RWPE1 (cell line): ENCODE measurements around the gene ATG7.
A peak's percentile ranks its signal among the peaks of the same experiment; 100 is the strongest.

Experiments used
- CTCF ChIA-PET: fragments of 350-600 bp; sonication (Branson Sonifier 250); formaldehyde crosslinking; extraction: SDS; loops from one replicate; lab custom pipeline; 2021; lab: Yijun Ruan, JAX
- POLR2A ChIA-PET: fragments of 400-600 bp; formaldehyde crosslinking; extraction: SDS; loops from one replicate; lab custom pipeline; 2020; ENCODE audit warnings: antibody characterized with exemption; ENCODE audit not compliant: low non-redundant PET; lab: Yijun Ruan, JAX
- DNase-seq: peaks from one replicate; pipeline ENCODE4 v3.0.0; 2012; ENCODE audit warnings: low spot score
- H3K27ac ChIP-seq: fragments of 450-650 bp; 2 replicates; pipeline ENCODE4 v1.5.1; 2017
- TF ChIP-seq, protein P1 (sequence below): fragments of 450-650 bp; conservative IDR thresholded peaks from 2 replicates; pipeline ENCODE4 v1.5.1; 2017; ENCODE audit warnings: low read depth, mild to moderate bottlenecking

The ATG7 gene

DNA sequence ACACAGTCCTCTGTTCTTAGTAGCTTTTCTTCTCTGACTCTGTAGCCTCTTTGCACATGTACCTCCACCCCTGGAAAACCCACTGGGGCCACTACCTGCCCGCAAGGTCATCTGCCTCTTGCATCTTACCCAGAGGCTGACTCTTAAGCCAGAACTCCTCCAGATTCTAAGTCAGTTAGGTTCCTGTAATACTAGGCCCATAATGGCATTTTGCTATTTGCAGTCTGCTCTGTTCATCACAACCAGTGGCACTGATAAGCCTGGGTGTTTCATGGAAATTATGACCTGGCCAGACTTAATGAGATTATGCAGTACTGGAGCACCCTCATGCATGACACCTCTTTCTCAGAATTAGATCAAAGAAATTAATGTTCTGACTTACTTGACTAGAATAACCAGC is 31.7 kb upstream of the ATG7 start:
- CTCF ChIA-PET = interaction anchor here (0.5 kb wide), 1 partner anchor 301 kb away, joined by 3 read pairs; no protein-coding TSS in a partner anchor
- no peak for DNase-seq
- POLR2A ChIA-PET = no interaction called here
- no peak overlapping the region; the same call in 1 of the 2 replicates for H3K27ac ChIP-seq
- TF ChIP-seq, protein P1, sequence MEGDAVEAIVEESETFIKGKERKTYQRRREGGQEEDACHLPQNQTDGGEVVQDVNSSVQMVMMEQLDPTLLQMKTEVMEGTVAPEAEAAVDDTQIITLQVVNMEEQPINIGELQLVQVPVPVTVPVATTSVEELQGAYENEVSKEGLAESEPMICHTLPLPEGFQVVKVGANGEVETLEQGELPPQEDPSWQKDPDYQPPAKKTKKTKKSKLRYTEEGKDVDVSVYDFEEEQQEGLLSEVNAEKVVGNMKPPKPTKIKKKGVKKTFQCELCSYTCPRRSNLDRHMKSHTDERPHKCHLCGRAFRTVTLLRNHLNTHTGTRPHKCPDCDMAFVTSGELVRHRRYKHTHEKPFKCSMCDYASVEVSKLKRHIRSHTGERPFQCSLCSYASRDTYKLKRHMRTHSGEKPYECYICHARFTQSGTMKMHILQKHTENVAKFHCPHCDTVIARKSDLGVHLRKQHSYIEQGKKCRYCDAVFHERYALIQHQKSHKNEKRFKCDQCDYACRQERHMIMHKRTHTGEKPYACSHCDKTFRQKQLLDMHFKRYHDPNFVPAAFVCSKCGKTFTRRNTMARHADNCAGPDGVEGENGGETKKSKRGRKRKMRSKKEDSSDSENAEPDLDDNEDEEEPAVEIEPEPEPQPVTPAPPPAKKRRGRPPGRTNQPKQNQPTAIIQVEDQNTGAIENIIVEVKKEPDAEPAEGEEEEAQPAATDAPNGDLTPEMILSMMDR = no peak

- CTCF ChIA-PET = no interaction called here
- H3K27ac ChIP-seq = no peak overlapping the region; the same call in 1 of the 2 replicates
- DNase-seq = peak; percentile 34
- POLR2A ChIA-PET = no interaction called here
- TF ChIP-seq, protein P1 = no peak
Observed at GRCh38 chr3:11244121-11244677, 28.0 kb upstream of the ATG7 start.

GRCh38 chr3:11245276-11245675 is 26.9 kb upstream of the ATG7 start:
- no peak for DNase-seq
- TF ChIP-seq, protein P1 = no peak
- CTCF ChIA-PET = no interaction called here
- H3K27ac ChIP-seq = peak overlapping the region; percentile 84
- POLR2A ChIA-PET = no interaction called here

- DNase-seq = peak; percentile 30
- POLR2A ChIA-PET = interaction anchor here (0.5 kb wide), 1 partner anchor 38 kb away, joined by 5 read pairs; no protein-coding TSS in a partner anchor
- TF ChIP-seq, protein P1 = no peak
- CTCF ChIA-PET = no interaction called here
- H3K27ac ChIP-seq = peak overlapping the region; percentile 84
Observed at GRCh38 chr3:11245827-11246662, 26.2 kb upstream of the ATG7 start.

GRCh38 chr3:11246663-11246970 is 25.6 kb upstream of the ATG7 start:
- CTCF ChIA-PET = no interaction called here
- H3K27ac ChIP-seq = peak overlapping the region; percentile 84
- POLR2A ChIA-PET = no interaction called here
- TF ChIP-seq, protein P1 = no peak
- no peak for DNase-seq

GRCh38 chr3:11247362-11247761 is 24.8 kb upstream of the ATG7 start:
- peak overlapping the region; percentile 84 for H3K27ac ChIP-seq
- ChIA-PET POLR2A (no interaction called here), CTCF (no interaction called here)
- TF ChIP-seq, protein P1 = no peak
- DNase-seq = no peak
